GM19099 (cell line): Measurements from ENCODE around the gene MAGEL2.

Experiments
- POLR2A ChIP-seq: IDR thresholded peaks from 3 replicates; pipeline ENCODE4 v1.6.1; 2011; ENCODE audit warnings: low read depth; ENCODE audit not compliant: insufficient read length; ENCODE audit errors: extremely low read depth

MAGEL2 gene

DNA sequence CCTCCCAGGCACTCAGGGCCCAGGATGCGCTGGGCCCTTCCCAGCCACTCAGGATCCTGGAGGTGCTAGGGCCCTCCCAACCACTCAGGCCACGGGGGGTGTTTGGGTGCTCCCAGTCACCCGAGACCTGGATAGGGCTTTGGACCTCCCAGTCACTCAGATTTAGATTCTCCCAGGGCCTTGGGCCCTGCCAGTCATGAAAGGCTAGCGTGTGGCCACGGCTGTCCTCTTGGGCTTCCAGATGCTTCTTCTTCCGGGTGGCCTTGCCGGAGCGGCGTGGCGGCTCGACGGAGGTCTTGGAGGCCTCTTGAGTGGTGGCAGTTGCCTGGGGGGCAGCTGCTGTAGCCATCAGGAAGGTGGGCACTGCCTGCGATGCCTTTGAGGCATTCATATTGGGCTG lies 2.8 kb downstream of the MAGEL2 start:
- no peak for TF ChIP-seq POLR2A

DNA sequence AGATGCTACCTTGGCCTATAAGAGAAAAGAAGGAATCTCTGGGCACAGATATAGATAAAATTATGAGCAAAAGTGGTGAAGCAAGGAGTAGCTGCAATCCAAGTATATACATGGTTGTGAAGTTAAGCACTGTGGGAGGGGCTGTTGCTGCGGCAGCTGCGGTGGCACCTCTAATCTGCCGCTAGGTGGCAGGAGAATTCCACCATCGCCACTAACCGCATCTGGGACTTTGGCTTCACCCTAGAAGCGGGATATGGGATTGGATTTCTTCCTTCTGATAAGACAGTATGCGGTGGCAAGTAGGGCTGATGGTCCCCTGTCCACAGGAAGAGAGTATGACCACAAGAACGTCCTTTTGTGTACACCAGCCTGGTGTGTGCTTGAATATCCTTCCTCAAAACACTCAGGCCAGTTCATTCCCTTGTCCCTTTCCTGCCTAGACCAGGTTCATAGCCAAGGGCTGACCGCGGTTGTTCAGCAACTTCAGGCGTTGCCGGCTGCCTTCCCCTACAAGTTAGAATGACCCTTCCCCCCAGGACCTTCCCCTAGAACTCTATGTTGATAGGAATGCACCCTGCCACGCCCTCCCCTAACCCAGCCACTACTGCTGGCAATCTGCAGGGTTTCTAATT lies 5.1 kb downstream of the MAGEL2 start:
- TF ChIP-seq POLR2A, result no peak

GRCh38 chr15:23634181-23634580 lies 13.5 kb downstream of the MAGEL2 start:
- TF ChIP-seq POLR2A, result no peak

DNA sequence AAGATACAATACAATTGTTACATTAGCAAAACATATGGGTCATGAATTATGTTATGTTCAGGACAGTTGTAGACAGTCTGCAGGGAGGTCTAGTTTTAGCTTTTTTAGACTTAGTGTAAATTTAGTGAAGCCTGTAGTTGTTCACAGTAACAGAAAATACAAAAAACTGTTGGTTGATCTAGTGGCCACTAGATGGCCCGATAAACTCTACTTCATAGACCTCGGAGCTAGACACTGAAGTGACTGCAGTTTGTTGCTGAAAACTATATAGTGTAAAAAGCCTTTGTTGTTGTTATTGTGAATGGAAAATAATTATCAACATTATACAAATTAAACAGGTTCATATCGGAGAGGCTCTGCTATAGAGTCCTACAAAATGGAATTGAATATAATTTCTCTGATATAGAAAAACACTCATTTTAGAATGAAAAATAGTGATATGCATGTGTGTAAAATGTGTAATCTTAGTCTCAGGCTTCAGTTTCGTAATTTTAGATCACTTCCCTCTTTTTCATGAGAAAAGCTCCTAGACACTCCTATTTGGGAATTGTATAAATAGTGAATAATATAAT lies 18.3 kb downstream of the MAGEL2 start:
- no peak for TF ChIP-seq POLR2A

GRCh38 chr15:23628612-23629233 lies 18.9 kb downstream of the MAGEL2 start:
- no peak for TF ChIP-seq POLR2A

DNA sequence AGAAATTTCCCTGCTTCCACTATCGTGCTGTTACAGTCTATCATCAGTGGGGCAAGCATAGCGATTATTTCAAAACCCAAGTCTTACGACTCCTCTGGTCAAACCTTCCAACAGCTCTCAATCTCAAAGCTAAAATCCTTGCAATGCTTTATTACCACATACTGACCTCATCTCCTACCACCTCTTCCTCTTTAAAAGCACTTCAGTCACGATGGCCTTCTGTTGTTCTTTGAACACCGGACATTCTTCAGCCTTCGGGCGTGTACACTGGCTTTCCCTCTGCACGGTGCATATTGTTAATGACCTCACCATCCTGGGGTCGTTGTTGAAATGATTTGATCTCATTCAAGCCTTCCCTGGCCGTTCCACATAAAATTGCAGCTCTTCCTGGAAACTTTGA lies 31.1 kb downstream of the MAGEL2 start:
- TF ChIP-seq POLR2A, result no peak

- no peak for TF ChIP-seq POLR2A
Observed at GRCh38 chr15:23606226-23606625, 41.4 kb downstream of the MAGEL2 start.

DNA sequence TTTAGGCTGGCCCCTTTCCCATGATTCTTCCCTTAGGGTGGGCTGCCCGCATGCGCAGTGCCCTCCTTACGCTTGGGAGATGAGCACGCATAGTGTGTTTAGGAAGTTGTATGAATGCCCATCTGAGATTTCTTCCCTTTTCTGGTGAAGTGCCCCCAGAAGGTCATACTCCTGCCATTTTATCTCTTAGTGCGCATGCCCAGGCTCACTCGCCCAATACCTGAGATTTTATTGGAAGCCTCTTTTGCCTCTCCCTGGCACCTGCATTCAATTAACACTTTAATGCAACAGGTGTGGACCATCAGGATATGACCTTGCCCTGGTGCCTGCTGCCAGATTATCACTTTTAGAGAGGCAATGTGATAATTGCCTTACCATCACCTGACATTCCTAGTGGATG lies 45.5 kb downstream of the MAGEL2 start:
- no peak for TF ChIP-seq POLR2A

DNA sequence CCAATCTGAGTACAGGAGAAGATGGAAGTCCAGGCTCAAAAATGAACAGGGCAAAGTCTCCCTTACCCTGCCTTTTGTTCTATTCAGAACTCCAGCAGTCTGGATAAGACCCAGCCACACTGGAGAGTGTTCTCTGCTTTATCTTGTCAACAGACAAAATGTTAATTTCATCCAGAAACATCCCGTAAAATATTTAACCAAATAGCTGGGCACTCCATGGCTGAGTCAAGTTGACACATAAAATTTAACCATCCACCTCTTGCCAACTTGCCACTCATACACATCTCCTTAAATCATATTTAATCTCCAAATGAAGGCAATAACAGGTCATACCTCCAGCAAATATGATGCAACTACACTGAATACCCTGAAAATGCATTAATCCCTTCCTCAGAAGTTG lies 48.6 kb downstream of the MAGEL2 start:
- no peak for TF ChIP-seq POLR2A

- TF ChIP-seq POLR2A, result no peak
Observed at GRCh38 chr15:23596736-23597135, 50.9 kb downstream of the MAGEL2 start.

GRCh38 chr15:23595368-23595767 lies 52.3 kb downstream of the MAGEL2 start:
- no peak for TF ChIP-seq POLR2A

- TF ChIP-seq POLR2A, result no peak
Observed at GRCh38 chr15:23594252-23594770, 53.4 kb downstream of the MAGEL2 start.
